Activated naive CD4-positive, alpha-beta T cell treated with anti-CD3 and anti-CD28 coated beads for 36 hours (primary cell): ENCODE results near the gene NAPSA. TPM values are rescaled to one million over a fixed set of nuclear protein-coding genes. Genes with fewer than 3 reads are reported as not detected.

ENCODE experiments used
- CTCF ChIA-PET: fragments of 350-600 bp; sonication (Branson Sonifier 250); formaldehyde crosslinking; loops from one replicate; lab custom pipeline; 2021; ENCODE audit warnings: antibody characterized with exemption; lab: Charles Lee
- DNase-seq: peaks from one replicate; pipeline ENCODE4 v3.0.0-alpha.2; 2020
- H3K27ac Mint-ChIP-seq: one replicate; pipeline ENCODE4 v1.8.0; 2021; ENCODE audit warnings: mild to moderate bottlenecking, mixed read lengths
- H3K27me3 Mint-ChIP-seq: one replicate; pipeline ENCODE4 v1.8.0; 2021; ENCODE audit warnings: low read depth, mixed read lengths
- H3K36me3 Mint-ChIP-seq: one replicate; pipeline ENCODE4 v1.8.0; 2021; ENCODE audit warnings: low read depth, mixed read lengths
- H3K4me1 Mint-ChIP-seq: one replicate; pipeline ENCODE4 v1.8.0; 2021; ENCODE audit warnings: low read depth, mixed read lengths
- H3K4me3 Mint-ChIP-seq: one replicate; pipeline ENCODE4 v1.8.0; 2021; ENCODE audit warnings: mild to moderate bottlenecking, moderate library complexity, mixed read lengths
- H3K9me3 Mint-ChIP-seq: one replicate; pipeline ENCODE4 v1.8.0; 2021; ENCODE audit warnings: mixed read lengths
- intact Hi-C: fragments of 100-400 bp; cut with micrococcal nuclease; formaldehyde crosslinking; loops from one replicate; pipeline ENCODE4 v1.15.1; 2023
- total RNA-seq, 2 experiments: library from RNA; stranded (reverse); gene quantifications; one replicate each; pipeline ENCODE4 v1.2.3, GENCODE V29; 2021

The NAPSA gene
- total RNA-seq, 2 experiments from 2014 or later = 40.2 to 41.0 TPM

GRCh38 chr19:50371914-50372475 lies 6.6 kb upstream of the NAPSA start:
- Mint-ChIP-seq H3K36me3 (peaks cover 2% of the 10 kb centered on the region), H3K27ac (no peak overlapping the region), H3K4me3 (no peak overlapping the region)

GRCh38 chr19:50368649-50369570 lies 3.5 kb upstream of the NAPSA start:
- intact Hi-C loops = loop anchor here (1.0 to 10.0 kb wide), 5 partner anchors 12 to 414 kb away; no protein-coding TSS in a partner anchor
- CTCF ChIA-PET = interaction anchor here (0.9 to 3.2 kb wide), 9 partner anchors 9 to 187 kb away, joined by 3 to 19 read pairs (median 5); partner anchors contain the start of gene POLD1
- peaks cover 35% of the 10 kb centered on the region for H3K4me1 Mint-ChIP-seq
- peaks cover under 1% of the 10 kb centered on the region for H3K36me3 Mint-ChIP-seq
- DNase-seq = peak; percentile 89
- no peaks in the 10 kb centered on the region for H3K27me3 Mint-ChIP-seq
- peak overlapping the region; percentile 88 for H3K27ac Mint-ChIP-seq
- H3K4me3 Mint-ChIP-seq = peak overlapping the region; percentile 88
- no peaks in the 10 kb centered on the region for H3K9me3 Mint-ChIP-seq

More at GRCh38 chr19:50371914-50372475, 6.6 kb upstream of the NAPSA start:
- H3K27me3 Mint-ChIP-seq = no peaks in the 10 kb centered on the region
- no peak for DNase-seq
- no peaks in the 10 kb centered on the region for H3K9me3 Mint-ChIP-seq
- CTCF ChIA-PET = no interaction called here
- peaks cover 27% of the 10 kb centered on the region for H3K4me1 Mint-ChIP-seq
- intact Hi-C loops = no loop called here

- Mint-ChIP-seq H3K27ac (peak overlapping the region; percentile 92), H3K4me1 (peaks cover 80% of the 10 kb centered on the region), H3K27me3 (no peaks in the 10 kb centered on the region), H3K9me3 (peaks cover 2% of the 10 kb centered on the region), H3K36me3 (peaks cover 33% of the 10 kb centered on the region), H3K4me3 (peak overlapping the region; percentile 55)
- CTCF ChIA-PET = interaction anchor here (1.5 to 2.1 kb wide), 2 partner anchors 13 to 97 kb away, joined by 4 to 5 read pairs; partner anchors contain the start of gene NR1H2
- DNase-seq = peak; percentile 80
- intact Hi-C loops = loop anchor here (1.0 to 10.0 kb wide), 3 partner anchors 16 to 292 kb away; partner anchors contain the start of gene POLD1
Measured at GRCh38 chr19:50362656-50363424, 2.6 kb downstream of the NAPSA start.

- intact Hi-C loops = loop anchor here (1.0 to 10.0 kb wide), 2 partner anchors 22 to 293 kb away; partner anchors contain the start of gene POLD1
- CTCF ChIA-PET = interaction anchor here (0.6 kb wide), 1 partner anchor 46 kb away, joined by 3 read pairs; no protein-coding TSS in a partner anchor
- peaks cover 75% of the 10 kb centered on the region for H3K4me1 Mint-ChIP-seq
Measured at GRCh38 chr19:50362030-50362412, 3.4 kb downstream of the NAPSA start.

GRCh38 chr19:50361290-50362029 lies 4.0 kb downstream of the NAPSA start:
- peak overlapping the region; percentile 92 for H3K27ac Mint-ChIP-seq
- H3K4me1 Mint-ChIP-seq = peaks cover 77% of the 10 kb centered on the region
- peak; percentile 66 for DNase-seq
- CTCF ChIA-PET = interaction anchor here (0.6 to 0.7 kb wide), 2 partner anchors 15 to 46 kb away, joined by 3 read pairs; no protein-coding TSS in a partner anchor
- H3K36me3 Mint-ChIP-seq = peaks cover 33% of the 10 kb centered on the region
- H3K9me3 Mint-ChIP-seq = peaks cover 2% of the 10 kb centered on the region
- intact Hi-C loops = loop anchor here (1.0 to 10.0 kb wide), 2 partner anchors 23 to 293 kb away; partner anchors contain the start of gene POLD1
- H3K27me3 Mint-ChIP-seq = no peaks in the 10 kb centered on the region
- peak overlapping the region; percentile 22 for H3K4me3 Mint-ChIP-seq

More at GRCh38 chr19:50362030-50362412, 3.4 kb downstream of the NAPSA start:
- no peaks in the 10 kb centered on the region for H3K27me3 Mint-ChIP-seq
- peak; percentile 49 for DNase-seq
- peaks cover 2% of the 10 kb centered on the region for H3K9me3 Mint-ChIP-seq
- peak overlapping the region; percentile 92 for H3K27ac Mint-ChIP-seq
- peak overlapping the region; percentile 22 for H3K4me3 Mint-ChIP-seq
- H3K36me3 Mint-ChIP-seq = peaks cover 33% of the 10 kb centered on the region

GRCh38 chr19:50359328-50359818 lies 6.1 kb downstream of the NAPSA start:
- H3K4me1 Mint-ChIP-seq = peaks cover 59% of the 10 kb centered on the region
- peaks cover 33% of the 10 kb centered on the region for H3K36me3 Mint-ChIP-seq
- no peak for DNase-seq
- peak overlapping the region; percentile 92 for H3K27ac Mint-ChIP-seq
- peaks cover 2% of the 10 kb centered on the region for H3K9me3 Mint-ChIP-seq
- CTCF ChIA-PET = interaction anchor here (1.0 kb wide), 1 partner anchor 10 kb away, joined by 5 read pairs; no protein-coding TSS in a partner anchor
- H3K27me3 Mint-ChIP-seq = no peaks in the 10 kb centered on the region
- peak overlapping the region; percentile 82 for H3K4me3 Mint-ChIP-seq
- intact Hi-C loops = loop anchor here (5.0 kb wide), 1 partner anchor 118 kb away; the partner anchor contains the start of genes EMC10 and GARIN5A

GRCh38 chr19:50358483-50359327 lies 6.7 kb downstream of the NAPSA start:
- DNase-seq = peak; percentile 76
- Mint-ChIP-seq H3K9me3 (peaks cover 2% of the 10 kb centered on the region), H3K4me1 (peaks cover 55% of the 10 kb centered on the region), H3K4me3 (peak overlapping the region; percentile 82), H3K36me3 (peaks cover 31% of the 10 kb centered on the region), H3K27ac (peak overlapping the region; percentile 92), H3K27me3 (no peaks in the 10 kb centered on the region)
- CTCF ChIA-PET = interaction anchor here (1.6 to 2.6 kb wide), 2 partner anchors 10 to 104 kb away, joined by 9 to 19 read pairs; no protein-coding TSS in a partner anchor
- intact Hi-C loops = loop anchor here (5.0 kb wide), 1 partner anchor 119 kb away; the partner anchor contains the start of genes EMC10 and GARIN5A

- peaks cover 45% of the 10 kb centered on the region for H3K4me1 Mint-ChIP-seq
- peak overlapping the region; percentile 92 for H3K27ac Mint-ChIP-seq
- no peaks in the 10 kb centered on the region for H3K27me3 Mint-ChIP-seq
- peaks cover 31% of the 10 kb centered on the region for H3K36me3 Mint-ChIP-seq
- H3K4me3 Mint-ChIP-seq = peak overlapping the region; percentile 82
- CTCF ChIA-PET = interaction anchor here (0.6 to 2.6 kb wide), 21 partner anchors 9 to 199 kb away, joined by 3 to 19 read pairs (median 4); partner anchors contain the start of genes JOSD2 and NR1H2
- intact Hi-C loops = loop anchor here (1.0 to 5.0 kb wide), 9 partner anchors 10 to 199 kb away; partner anchors contain the start of genes EMC10, GARIN5A, JOSD2 and KCNC3
- peaks cover 2% of the 10 kb centered on the region for H3K9me3 Mint-ChIP-seq
- DNase-seq = peak; percentile 91
Measured at GRCh38 chr19:50357178-50358100, 8.0 kb downstream of the NAPSA start.

GRCh38 chr19:50356691-50357177 lies 8.7 kb downstream of the NAPSA start:
- Mint-ChIP-seq H3K27ac (peak overlapping the region; percentile 92), H3K27me3 (no peaks in the 10 kb centered on the region), H3K4me1 (peaks cover 38% of the 10 kb centered on the region), H3K36me3 (peaks cover 29% of the 10 kb centered on the region), H3K4me3 (peak overlapping the region; percentile 82), H3K9me3 (peaks cover 2% of the 10 kb centered on the region)
- CTCF ChIA-PET = interaction anchor here (0.7 to 2.6 kb wide), 18 partner anchors 9 to 200 kb away, joined by 3 to 19 read pairs (median 5); partner anchors contain the start of genes JOSD2 and NR1H2
- intact Hi-C loops = loop anchor here (1.0 to 5.0 kb wide), 9 partner anchors 9 to 200 kb away; partner anchors contain the start of genes EMC10, GARIN5A, JOSD2 and KCNC3
- no peak for DNase-seq
